GM19468 (cell line): Measurements from ENCODE around the gene MAPK8.

Experiments used
- ATAC-seq: cut with Tn5 transposase; IDR thresholded peaks from one replicate; pipeline ENCODE4 v1.9.1; 2021; ENCODE audit warnings: mild to moderate bottlenecking, moderate library complexity, moderate number of reproducible peaks; ENCODE audit not compliant: unreplicated experiment; ENCODE audit errors: extremely low read depth

MAPK8 gene

DNA sequence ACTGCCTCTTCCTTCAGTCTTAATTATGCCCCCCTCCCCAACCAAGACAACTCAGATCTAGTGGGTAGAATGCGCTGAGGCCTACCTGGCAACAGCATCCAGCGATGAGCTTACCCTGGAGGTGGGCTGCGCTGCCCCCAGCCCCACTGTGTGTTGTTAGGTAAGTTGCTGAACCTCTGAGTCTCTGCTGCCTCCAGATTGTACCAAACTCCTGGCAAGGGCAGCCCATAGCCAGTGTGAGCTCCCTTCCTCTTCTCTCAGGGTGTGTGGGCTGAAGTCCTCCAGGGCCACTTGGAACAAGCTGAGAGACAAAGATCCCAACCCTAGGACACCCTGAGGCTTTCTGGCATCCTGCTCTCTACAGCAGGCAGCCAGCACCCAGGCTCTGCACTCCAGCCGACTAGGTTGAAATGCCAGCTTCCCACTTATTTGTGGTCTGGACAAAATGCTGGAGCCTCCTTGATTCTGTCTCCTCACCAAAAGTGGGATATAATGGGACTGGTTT, 163.1 kb downstream of the MAPK8 start:
- no peak for ATAC-seq

DNA sequence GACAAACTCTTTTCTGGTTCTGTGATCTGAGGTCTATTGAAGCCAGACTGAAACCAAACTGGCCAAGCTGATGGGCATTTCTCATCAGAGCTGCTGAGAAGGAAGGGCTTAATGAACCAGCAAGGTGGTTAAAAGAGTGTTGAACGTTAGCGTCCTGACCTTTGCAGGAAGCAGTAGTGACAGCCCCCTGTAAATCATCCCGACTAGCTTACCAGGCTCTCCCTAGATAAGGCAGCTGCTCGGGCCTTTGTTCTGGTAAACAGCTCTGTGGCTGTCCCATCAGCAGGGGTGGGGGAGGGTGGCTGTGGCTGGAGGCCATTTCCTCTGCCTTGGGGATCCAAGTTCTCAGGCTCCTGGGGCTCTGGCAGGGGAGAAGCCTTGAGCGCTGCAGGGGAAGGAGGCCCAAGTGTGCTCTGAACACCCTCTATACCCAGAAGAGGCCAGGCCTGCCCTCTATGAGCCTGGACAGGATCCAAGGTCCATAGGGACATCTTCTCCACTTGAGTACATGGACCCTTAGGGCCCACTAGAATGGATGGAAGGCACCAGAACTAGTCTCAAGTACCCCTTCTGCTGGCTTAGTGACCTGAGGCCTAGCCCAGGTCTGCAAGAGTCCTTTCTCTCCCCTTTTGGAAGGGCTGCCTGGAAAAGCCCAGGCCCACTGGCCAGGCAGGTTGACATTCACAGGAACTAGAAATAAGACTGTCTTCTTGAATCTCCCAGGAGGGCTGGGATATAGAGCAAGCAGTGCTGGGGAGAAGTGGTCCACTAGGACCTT, 163.8 kb downstream of the MAPK8 start:
- ATAC-seq = no peak

DNA sequence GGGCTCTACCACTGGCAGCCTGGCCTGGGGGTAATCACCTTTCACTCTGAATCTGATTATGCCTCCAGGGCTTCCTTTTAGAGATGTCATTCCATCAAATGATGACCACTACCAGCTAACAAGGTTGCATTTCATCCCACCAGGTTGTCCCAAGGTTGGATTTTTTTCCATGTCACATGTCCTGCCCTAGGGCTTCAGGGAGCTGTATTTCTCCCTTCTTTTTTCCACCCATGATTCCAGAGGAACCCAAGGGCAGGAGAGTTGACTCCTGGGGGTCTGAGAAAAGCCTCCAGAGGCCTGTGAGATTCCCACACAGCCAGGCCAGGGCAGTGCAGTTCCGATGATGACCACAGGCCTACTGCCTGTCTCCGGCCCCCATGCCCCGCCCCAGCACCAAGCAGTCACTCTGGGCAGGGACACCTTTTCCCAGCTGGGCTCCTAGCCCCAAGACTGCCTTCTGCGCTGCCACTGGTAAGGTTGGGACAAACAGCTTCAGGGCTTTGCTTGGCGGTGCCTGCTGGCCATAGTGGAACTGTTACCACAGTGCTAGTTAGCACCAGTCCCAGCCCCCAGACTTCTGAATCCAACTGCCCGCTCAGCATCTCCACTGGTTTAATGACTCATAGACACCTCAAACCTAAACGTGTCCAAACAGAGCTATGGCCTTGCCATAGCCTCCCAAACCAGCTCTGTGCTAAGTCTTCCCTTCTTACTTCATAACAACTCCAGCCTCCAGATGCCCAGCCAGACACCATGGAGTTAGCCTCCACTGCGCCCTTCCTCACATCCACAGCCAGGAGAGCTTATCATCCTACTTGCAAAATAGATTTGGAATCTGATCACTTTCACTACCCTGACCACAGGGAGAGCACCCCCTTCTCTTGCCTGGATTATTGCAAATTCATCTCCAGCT, 164.7 kb downstream of the MAPK8 start:
- ATAC-seq = no peak

DNA sequence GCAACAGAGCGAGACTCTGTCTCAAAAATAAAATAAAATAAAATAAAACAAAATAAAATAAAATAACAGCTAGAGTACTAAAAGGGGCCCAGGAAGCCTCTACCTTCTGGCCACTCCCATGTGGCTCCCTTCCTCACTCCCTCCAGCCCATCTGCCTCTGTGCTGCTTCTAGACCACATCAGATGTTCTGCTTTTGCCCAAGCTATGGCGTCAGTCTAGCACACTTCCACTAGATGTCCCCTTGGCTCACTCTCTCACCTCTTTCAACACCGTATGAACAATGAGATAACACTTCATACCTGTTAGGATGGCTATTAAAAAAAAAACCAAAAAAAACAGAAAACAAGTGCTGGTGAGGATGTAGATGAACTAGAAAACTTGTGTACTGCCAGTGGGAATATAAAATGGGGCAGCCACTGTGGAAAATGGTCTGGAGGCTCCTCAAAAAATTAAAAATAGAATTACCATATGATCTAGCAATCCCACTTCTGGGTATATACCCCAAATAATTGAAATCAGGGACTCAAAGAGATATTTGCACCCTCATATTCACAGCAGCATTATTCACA, 166.1 kb downstream of the MAPK8 start:
- no peak for ATAC-seq

DNA sequence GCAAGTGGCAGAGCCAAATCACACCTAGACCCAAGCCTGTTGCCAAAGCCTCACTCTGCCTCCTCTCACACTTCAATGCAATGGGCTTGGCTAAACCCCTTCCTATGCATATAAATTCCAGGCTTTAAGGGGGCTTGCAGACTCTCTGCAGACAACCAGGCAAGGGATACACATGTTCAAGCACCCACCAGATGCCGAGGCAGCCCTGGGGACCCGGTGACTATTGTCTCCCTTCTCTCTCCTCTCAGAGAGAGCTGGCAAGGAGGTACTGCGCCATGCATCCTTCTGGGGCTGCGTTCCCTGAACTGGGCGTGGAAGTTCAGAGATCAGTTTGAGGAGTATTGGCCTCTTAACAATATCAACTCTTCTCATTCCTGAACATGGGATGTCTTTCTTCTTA, 167.2 kb downstream of the MAPK8 start:
- ATAC-seq = no peak

DNA sequence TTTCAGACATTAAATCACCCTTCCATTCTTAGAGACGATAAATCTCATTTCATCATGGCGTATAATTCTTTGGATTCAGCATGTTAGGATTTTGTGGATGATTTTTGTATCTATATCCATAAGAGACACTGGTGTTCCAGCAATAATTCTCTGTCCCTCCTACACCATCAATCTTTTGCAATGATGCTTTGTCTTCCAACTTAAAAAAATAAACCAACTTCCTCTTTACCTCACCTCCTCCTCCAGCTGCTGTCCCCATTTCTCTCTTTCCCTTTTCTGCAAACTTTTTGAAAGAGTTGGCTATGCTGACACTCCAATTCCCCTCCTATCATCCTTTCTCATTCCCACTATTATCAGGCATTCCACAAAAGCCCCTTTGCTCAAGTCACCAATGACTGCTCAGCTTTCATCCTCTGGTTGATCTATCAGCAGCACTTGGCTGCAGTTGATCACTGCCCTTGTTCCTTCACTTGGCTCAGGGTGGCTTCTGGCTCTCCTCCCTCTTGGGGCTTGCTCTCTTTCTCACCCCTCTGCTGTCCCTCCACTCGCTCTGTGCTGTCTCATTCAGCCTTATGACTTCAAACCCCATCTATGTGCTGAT, 168.4 kb downstream of the MAPK8 start:
- ATAC-seq = no peak

DNA sequence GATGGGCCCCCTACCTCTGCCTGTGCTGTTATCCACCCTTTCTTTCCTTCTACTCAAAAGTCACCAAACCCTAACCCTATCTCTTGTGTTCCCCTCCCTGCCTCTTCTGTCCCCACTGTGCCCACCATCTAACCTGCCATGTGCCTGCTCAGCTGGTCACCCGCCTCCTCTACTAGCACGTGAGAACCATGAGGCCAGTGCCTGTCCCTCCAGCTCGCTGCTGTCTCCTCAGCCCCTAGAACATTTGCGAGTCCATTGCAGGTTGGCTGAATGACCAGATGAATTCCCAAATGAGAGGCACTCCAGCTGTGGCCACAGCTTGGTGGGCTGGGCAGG, 169.4 kb downstream of the MAPK8 start:
- ATAC-seq = no peak

DNA sequence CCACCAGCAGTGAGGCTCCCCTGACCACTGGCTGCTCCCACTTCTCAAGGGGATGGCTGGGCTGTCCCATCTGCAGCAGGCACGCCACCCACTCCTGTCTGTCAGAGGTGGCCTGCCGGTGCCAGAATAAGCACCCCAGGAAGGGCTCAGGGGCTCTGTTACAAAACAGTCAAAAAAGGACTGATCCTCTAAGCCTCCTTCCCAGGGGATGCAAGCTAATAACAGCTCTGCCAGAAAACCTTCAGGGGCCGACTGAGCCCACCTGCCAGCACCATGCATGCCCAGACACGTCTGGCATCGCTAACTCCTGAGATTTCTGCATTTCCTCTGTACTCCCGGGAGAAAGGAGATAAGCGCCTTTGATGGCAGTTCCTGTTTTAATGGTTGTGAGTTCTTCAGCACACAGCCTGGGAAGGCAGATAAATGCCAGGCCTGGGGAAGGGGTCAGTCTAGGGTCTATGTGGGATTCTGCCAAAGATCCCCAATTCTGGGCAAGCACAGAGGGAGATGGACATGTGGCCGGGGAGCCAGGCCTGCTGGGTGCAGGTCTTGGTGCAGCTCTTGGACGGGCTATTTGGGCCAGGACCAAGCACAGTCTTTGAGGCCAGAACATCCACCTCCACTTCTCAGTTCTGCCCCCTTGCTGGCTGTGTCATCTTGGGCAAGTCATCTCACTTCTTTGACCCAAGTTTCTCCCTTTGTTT, 170.0 kb downstream of the MAPK8 start:
- ATAC-seq = no peak

DNA sequence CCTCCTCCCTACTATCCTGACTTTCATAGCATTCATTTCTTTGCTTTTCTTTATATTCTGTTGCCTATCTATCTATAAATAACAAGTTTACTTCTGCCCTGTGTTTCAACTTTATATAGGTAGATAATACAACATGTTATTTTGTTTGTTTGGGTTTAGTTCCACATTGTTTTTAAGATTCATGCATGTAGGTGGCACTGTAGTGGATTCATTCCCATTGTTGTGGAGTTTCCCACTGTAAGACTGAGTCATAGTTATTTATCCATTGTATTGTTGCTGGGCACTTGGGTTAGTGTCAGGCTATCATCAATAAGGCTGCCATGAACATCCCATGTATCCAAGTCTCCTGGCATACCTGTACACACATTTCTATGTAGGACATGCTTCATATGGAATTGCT, 170.7 kb downstream of the MAPK8 start:
- ATAC-seq = no peak

DNA sequence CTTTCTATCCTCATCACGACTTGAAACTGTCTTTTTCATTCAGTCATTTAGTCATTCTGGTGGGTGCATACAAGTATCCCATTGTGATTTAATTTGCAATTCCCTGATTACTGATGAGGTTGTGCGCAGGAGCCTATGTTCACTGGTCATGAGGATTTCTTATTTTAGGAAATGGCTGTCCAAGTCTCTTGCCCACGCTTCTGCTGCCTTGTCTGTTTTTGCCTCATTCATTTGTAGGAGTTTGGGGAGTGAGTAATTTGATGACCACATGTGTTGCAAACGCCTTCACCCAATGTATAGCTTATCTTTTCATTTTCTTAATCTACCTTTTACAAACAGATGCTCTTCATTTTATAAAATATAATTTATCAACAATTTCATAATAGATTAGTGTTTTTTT, 171.1 kb downstream of the MAPK8 start:
- ATAC-seq = no peak

DNA sequence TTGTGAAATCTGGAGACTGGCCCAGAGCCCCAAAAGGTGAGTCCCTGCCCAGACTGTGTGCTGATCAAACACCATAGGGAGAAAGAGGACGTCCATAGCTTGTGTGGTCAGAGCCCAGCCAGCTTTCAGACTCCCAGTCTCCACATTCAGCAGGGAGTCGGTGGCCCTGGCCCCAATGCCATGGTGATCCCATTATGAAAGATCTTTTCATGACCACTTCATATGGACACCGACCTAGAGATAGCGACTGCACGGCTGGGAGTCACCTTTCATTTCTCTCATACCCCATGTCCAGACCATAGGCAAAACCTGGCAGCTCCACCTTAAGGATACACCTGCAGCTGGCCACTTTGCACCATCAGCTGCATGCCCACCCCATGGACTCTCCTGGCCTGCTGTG, 172.0 kb downstream of the MAPK8 start:
- no peak for ATAC-seq

DNA sequence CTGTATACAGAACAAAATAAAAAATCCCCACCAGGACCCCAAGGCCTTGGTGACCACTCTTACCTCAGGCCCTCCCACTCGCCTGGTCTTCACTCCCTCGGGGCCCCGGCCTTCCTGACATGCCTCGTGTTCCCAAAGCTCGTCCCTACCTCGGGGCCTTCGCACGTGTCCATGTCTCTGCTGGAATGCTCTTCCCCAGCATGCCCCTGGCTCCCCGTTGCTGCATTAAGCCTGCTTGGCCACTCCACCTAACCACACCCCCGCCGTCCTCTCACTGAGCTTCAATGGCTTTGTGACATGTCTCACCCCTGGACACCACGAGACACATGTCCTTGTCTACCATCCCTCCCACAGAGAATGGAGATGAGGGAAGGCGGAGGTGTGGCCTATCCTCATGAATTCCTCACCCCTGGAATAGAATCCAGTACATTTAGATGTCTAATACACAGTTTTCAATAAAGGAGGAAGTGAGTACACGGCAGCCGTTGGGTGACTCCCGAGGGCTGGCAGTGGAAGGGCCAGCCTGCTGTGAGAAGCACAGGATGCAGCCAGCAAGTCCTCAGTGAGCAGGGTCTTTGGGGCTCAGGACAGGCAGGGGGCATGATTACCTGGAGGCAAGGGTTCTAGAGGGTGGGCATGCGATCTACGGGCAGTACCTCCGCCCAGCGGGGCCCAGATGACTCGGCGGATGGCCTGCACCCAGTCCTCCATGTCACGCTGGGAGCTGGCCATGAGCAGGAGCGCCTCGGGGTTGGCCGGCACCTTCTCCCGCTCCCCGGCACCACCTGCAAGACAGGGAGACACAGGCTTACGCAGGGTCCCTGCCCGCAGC, 172.7 kb downstream of the MAPK8 start:
- no peak for ATAC-seq

DNA sequence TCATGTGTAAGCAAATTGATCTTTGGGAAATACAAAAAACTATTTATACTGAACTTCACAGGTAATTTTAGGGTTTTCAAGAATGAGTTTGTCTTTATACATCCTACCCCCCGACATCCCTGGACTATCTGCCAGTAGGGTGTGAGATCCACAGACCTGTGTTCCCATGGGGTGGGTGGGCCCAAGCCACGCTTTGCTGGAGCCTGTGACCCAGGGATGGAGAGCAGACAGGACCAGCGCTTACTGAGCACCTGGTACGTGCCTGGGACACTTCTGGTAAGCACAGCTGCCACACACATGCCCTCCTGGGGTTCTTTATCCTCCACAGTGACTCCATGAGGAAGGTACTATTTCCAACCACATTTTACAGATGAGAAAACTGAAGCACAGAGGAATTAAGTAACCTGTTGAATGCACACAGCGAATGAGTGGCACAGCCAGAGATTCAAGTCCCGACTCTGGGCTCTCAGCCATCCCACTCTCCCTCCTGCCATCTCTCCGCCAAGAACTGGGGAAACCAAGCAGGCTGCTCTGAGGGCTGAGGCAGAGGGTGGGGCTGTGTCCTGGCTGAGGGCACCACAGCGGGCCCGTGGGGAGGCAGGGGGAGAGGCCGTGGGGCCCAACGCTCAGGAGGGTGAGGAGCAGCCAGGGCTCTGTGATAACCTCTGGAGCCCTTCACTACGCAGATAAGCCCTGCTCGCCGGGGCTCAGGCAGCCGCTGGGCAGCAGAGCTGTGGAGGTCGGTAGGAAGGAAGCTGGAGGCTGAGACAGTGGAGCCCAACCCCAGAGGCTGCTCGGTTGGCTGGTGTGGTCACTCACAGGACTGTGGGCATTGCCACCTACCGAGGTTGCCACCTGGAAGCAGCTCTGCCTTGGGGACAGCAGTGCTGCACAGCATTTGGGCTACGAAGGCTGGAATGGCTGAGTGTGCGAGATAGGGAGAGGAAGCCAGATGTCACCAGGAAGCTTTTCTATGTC, 174.2 kb downstream of the MAPK8 start:
- no peak for ATAC-seq

DNA sequence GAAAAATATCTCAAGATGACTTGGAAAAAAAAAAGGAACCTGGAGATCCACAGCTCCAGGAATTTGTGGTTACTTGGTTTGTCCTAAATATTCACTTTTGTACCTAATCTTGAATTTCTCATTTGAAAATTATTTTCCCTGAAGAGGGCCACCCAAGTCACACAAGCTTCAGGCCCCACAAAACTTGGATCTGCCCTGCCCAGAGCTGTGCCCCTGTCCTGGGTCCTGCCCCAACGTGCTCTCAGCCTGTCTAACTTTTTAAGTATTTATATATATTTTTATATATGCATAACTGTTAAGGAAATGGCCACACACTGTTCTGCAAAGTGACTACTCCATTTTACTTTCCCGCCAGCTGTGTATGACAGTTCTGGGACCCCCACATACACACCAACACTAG, 174.9 kb downstream of the MAPK8 start:
- ATAC-seq = no peak

DNA sequence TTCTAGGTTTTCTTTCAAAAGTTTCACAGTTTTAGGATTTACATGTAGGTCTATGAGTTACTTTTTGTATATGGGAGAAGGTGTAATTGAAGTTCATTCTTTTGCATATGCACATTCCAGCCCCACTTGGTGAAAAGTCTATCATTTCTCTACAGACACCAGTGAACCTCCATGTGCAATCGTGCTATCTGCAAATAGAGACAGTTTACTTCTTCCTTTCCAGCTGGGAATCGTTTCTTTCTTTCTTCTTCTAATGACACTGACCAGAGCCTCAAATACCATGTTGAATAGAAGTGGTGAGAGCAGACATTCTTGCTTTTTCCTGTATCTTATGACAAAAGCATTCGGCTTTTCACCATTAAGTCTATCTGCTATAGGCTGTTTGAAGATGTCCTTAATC, 175.7 kb downstream of the MAPK8 start:
- no peak for ATAC-seq

DNA sequence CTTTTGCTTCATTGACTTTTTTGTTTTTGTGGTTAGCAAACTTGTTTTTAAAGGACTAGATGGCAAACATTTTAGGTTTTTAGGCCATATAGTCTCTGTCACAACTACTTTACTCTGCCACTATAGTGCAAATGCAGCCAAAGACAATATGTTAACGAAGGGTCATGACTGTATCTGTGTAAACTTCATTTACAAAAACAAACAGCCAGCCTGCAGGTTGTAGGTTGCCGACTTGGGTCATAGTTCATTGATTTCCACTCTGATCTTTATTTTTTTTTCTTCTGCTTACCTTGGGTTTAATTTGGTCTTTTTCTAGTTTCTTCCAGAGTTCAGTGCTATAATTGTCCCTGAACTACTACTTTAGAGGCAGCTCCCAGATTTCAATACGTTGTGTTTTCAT, 178.4 kb downstream of the MAPK8 start:
- ATAC-seq = no peak

DNA sequence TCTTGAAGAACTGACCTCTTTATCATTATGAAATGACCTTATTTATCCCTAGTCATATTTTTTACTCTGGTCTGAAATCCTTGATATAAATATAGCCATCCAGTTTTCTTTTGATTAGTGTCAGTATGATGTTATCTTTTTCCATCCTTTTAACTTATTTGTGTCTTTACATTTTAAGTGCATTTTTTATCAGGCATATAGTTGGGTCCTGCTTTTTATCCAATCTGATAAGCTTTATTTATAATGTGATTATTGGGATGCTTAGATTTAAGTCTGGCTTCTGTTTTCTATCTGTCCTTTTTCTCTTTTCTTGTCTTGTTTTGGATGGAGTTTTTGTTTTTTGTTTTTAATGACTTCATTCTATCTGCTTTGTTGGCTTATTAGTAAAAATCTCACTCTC, 179.2 kb downstream of the MAPK8 start:
- no peak for ATAC-seq

DNA sequence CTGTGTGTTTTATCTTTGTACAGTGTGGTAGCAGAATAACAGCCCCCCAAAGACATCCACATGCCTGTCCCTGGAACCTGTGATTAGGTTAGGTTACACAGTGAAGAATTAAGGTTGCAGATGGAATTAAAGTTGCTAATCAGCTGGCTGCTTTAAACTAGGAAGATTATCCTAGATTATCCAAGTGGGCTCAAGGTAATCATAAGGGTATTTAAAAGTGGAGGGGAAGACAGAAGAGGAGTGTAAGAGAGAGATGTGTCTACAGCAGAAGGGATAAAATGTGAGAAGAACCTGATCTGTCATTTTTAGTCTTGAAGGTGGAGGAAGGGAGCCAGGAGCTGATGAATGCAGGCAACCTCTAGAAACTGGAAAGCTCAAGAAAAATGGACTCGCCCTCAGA, 180.8 kb downstream of the MAPK8 start:
- no peak for ATAC-seq
